ENCODE data around the gene ALK. TPM values are rescaled to one million over a fixed set of nuclear protein-coding genes. Genes with fewer than 3 reads are reported as not detected.

Gene ALK
- total RNA-seq, 4 donors from 2014 or later, result 0.83 to 1.6 (median 1.2) TPM

DNA sequence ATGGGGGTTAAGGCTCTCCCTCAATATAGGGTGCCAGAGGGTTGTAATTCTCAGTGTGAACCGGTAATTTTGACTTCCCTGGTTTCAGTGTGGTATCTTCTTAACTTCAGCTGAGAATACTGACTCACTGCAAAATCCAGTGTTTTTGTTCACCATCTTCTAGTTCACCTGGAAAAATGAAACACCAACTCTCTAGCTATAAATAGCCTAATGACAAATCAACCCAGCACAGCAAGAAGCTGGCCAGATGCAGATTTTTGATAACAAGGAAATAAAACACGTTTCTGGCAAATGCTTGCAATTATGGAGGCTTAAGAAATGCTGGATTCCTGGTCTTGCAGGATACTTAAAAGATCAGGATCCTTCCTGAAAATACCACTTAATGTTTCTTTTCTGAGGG, 613.9 kb downstream of the ALK start:
- intact Hi-C loops (cut with DNase I), result loop anchor here (5.0 kb wide), 1 partner anchor 535 kb away; no protein-coding TSS in a partner anchor
- TF ChIP-seq POLR2AphosphoS5 (IDR thresholded peaks at IDR 0.05) (no peak), EP300 (IDR thresholded peaks at IDR 0.05) (no peak), POLR2A (IDR thresholded peaks at IDR 0.05; ENCODE audit: low read depth) (no peak)
- TF ChIP-seq, protein P1, sequence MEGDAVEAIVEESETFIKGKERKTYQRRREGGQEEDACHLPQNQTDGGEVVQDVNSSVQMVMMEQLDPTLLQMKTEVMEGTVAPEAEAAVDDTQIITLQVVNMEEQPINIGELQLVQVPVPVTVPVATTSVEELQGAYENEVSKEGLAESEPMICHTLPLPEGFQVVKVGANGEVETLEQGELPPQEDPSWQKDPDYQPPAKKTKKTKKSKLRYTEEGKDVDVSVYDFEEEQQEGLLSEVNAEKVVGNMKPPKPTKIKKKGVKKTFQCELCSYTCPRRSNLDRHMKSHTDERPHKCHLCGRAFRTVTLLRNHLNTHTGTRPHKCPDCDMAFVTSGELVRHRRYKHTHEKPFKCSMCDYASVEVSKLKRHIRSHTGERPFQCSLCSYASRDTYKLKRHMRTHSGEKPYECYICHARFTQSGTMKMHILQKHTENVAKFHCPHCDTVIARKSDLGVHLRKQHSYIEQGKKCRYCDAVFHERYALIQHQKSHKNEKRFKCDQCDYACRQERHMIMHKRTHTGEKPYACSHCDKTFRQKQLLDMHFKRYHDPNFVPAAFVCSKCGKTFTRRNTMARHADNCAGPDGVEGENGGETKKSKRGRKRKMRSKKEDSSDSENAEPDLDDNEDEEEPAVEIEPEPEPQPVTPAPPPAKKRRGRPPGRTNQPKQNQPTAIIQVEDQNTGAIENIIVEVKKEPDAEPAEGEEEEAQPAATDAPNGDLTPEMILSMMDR (IDR thresholded peaks at IDR 0.05), result no peak

DNA sequence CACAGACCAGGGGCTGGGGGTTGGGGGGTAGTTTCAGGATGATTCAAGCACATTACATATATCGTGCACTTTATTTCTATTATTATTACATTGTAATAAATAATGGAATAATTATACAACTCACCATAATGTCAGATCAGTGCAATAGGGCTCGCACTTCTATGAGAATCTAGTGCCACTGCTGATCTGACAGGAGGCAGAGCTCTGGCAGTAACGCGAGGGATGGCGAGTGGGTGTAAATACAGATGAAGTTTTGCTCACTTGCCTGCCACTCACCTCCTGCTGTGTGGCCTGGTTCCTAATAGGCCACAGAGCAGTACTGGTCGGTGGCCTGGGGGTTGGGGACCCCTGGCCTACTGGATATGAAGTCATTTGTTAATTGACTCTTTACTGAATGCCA, 615.6 kb downstream of the ALK start:
- Histone ChIP-seq H3K4me1 (no peaks in the 10 kb centered on the region), H3K9me3 (no peaks in the 10 kb centered on the region), H3K4me3 (no peak overlapping the region), H3K27me3 (no peaks in the 10 kb centered on the region), H3K36me3 (no peaks in the 10 kb centered on the region), H3K27ac (replicated peaks in 1 of 4) (no peak overlapping the region)
- TF ChIP-seq, protein P1 (IDR thresholded peaks at IDR 0.05), result no peak
- TF ChIP-seq EP300 (IDR thresholded peaks at IDR 0.05) (no peak), POLR2AphosphoS5 (IDR thresholded peaks at IDR 0.05) (no peak), POLR2A (IDR thresholded peaks at IDR 0.05; ENCODE audit: low read depth) (no peak)
- intact Hi-C loops (cut with DNase I), result loop anchor here (5.0 kb wide), 1 partner anchor 537 kb away; no protein-coding TSS in a partner anchor
- WGBS, result 86% methylated on average over 6 of the region's 6 CpGs
- no peak for DNase-seq (ENCODE audit: extremely low spot score)

More for the DNA sequence above, 613.9 kb downstream of the ALK start:
- H3K9me3 ChIP-seq, result no peaks in the 10 kb centered on the region
- no peaks in the 10 kb centered on the region for H3K36me3 ChIP-seq
- H3K4me3 ChIP-seq, result no peak overlapping the region
- H3K27me3 ChIP-seq, result peaks cover 0 to 10% (median 0%) of the 10 kb centered on the region in 4 donors
- no peak for DNase-seq (ENCODE audit: extremely low spot score)
- 65% methylated on average over 2 of the region's 2 CpGs for WGBS
- no peaks in the 10 kb centered on the region for H3K4me1 ChIP-seq
- no peak overlapping the region for H3K27ac ChIP-seq (replicated peaks in 1 of 4)

DNA sequence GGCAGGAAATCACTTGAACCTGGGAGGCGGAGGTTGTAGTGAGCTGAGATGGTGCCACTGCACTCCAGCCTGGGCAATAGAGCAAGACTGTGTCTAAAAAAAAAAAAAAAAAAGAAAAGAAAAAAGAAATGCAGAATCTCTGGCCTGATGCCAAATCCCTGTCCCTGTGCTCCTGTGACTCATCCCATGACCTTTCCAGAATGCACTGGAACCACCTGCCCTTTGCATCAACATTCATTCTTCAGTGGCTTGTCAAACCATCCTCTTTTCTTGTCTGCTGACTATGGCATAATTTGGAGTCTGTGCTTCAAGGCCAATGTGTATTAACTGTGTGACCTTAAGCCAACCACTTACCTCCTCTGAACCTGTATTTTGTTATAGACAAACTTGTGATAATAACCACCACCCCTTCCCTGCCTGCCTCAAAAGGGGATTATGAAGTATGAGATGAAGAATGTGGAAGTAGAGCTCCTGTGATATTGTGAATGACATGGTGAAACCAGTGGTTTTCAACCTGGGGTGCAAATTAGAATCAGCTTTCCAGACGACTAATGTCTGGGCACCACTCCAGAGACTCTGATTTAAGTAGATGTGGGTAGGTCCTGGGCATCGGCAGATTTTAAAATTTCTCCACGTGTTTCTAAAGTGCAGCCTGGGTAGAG, 616.9 kb downstream of the ALK start:
- WGBS, result 56% methylated on average over 4 of the region's 4 CpGs
- intact Hi-C loops (cut with DNase I), result loop anchor here (5.0 kb wide), 1 partner anchor 538 kb away; no protein-coding TSS in a partner anchor
- no peaks in the 10 kb centered on the region for H3K9me3 ChIP-seq
- no peak overlapping the region for H3K4me3 ChIP-seq
- no peak for DNase-seq (ENCODE audit: extremely low spot score)
- H3K27ac ChIP-seq (replicated peaks in 1 of 4), result no peak overlapping the region
- no peaks in the 10 kb centered on the region for H3K36me3 ChIP-seq
- no peaks in the 10 kb centered on the region for H3K4me1 ChIP-seq
- H3K27me3 ChIP-seq, result no peaks in the 10 kb centered on the region
- TF ChIP-seq EP300 (IDR thresholded peaks at IDR 0.05), result no peak
- no peak for TF ChIP-seq POLR2A (IDR thresholded peaks at IDR 0.05; ENCODE audit: low read depth)
- no peak for TF ChIP-seq POLR2AphosphoS5 (IDR thresholded peaks at IDR 0.05)
- TF ChIP-seq, protein P1 (IDR thresholded peaks at IDR 0.05), result no peak

DNA sequence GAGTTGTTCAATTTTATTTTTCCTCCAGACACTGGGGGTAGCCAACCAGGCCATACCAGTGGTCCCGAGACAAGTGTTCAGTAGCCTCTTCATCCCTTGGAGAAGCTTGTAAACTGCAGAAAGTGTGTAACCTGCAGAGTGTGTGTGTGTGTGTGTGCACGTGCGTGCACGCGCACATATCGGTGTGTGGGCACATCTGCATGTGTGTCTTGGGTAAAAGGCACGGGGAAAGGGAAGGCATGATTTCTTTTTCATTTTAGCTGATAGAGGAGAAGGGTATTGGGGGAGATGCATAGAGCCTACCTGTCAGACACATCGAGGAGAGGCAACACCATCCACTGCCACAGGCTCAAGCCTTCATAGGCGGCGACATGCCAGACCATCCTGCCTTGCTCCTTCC, 624.8 kb downstream of the ALK start:
- DNase-seq (ENCODE audit: extremely low spot score), result no peak
- TF ChIP-seq, protein P1 (IDR thresholded peaks at IDR 0.05), result no peak
- TF ChIP-seq POLR2A (IDR thresholded peaks at IDR 0.05; ENCODE audit: low read depth) (no peak), EP300 (IDR thresholded peaks at IDR 0.05) (no peak), POLR2AphosphoS5 (IDR thresholded peaks at IDR 0.05) (no peak)
- Histone ChIP-seq H3K27ac (replicated peaks in 1 of 4) (no peak overlapping the region), H3K4me1 (no peaks in the 10 kb centered on the region), H3K9me3 (peaks cover 0 to 6% (median 0%) of the 10 kb centered on the region in 4 donors), H3K27me3 (peaks cover 0 to 12% (median 0%) of the 10 kb centered on the region in 4 donors), H3K36me3 (no peaks in the 10 kb centered on the region), H3K4me3 (no peak overlapping the region)
- intact Hi-C loops (cut with DNase I), result no loop called here
- WGBS, result 84% methylated on average over 10 of the region's 10 CpGs

Data from esophagus muscularis mucosa (tissue), 4 donors.